ENCODE measurements around the gene SPDYE5.
A peak's percentile ranks its signal among the peaks of the same experiment; 100 is the strongest.
"Not testable (repeated sequence)": the region's sequence is repeated elsewhere in the genome, so short reads cannot be mapped to it uniquely, and the experiment has no call there.

The SPDYE5 gene

GRCh38 chr7:75492020-75492419, at the start of gene SPDYE5:
TSS of gene SPDYE5 (plus strand) at chr7:75492320. CDS start at chr7:75494048, 1,728 bp downstream.
- not testable (repeated sequence) for DNase-seq (ENCODE audit: low read depth in 3 of 3)

- not testable (repeated sequence) for DNase-seq (ENCODE audit: low read depth in 3 of 3)
Observed at GRCh38 chr7:75442465-75443111, 49.5 kb upstream of the SPDYE5 start.

GRCh38 chr7:75449946-75450345, 42.2 kb upstream of the SPDYE5 start:
- DNase-seq (ENCODE audit: low read depth in 3 of 3) = not testable (repeated sequence)

GRCh38 chr7:75452494-75452955, 39.6 kb upstream of the SPDYE5 start:
- not testable (repeated sequence) for DNase-seq (ENCODE audit: low read depth in 3 of 3)

- not testable (repeated sequence) for DNase-seq (ENCODE audit: low read depth in 3 of 3)
Observed at GRCh38 chr7:75456403-75456802, 35.7 kb upstream of the SPDYE5 start.

GRCh38 chr7:75458034-75458433, 34.1 kb upstream of the SPDYE5 start:
- DNase-seq (ENCODE audit: low read depth in 3 of 3) = not testable (repeated sequence)

- not testable (repeated sequence) for DNase-seq (ENCODE audit: low read depth in 3 of 3)
Observed at GRCh38 chr7:75460541-75460940, 31.6 kb upstream of the SPDYE5 start.

- DNase-seq (ENCODE audit: low read depth in 3 of 3) = not testable (repeated sequence)
Observed at GRCh38 chr7:75470166-75470565, 22.0 kb upstream of the SPDYE5 start.

GRCh38 chr7:75477457-75477856, 14.7 kb upstream of the SPDYE5 start:
- not testable (repeated sequence) for DNase-seq (ENCODE audit: low read depth in 3 of 3)

GRCh38 chr7:75480313-75480712, 11.8 kb upstream of the SPDYE5 start:
- DNase-seq (ENCODE audit: low read depth in 3 of 3) = not testable (repeated sequence)

GRCh38 chr7:75485355-75485978, 6.7 kb upstream of the SPDYE5 start:
- DNase-seq (ENCODE audit: low read depth in 3 of 3) = not testable (repeated sequence)

- DNase-seq (ENCODE audit: low read depth in 3 of 3) = peak; percentile 73 to 83 (median 77)
Observed at GRCh38 chr7:75485979-75486643, 6.0 kb upstream of the SPDYE5 start, which contains the start of gene POM121C. TSS of gene POM121C (minus strand) at chr7:75486299. CDS start at chr7:75441496, 44,803 bp downstream.

GRCh38 chr7:75509033-75509432, 16.9 kb downstream of the SPDYE5 start:
- DNase-seq (ENCODE audit: low read depth in 3 of 3) = not testable (repeated sequence)

- DNase-seq (ENCODE audit: low read depth in 3 of 3) = not testable (repeated sequence)
Observed at GRCh38 chr7:75518842-75519241, 26.7 kb downstream of the SPDYE5 start.

GRCh38 chr7:75521727-75522126, 29.6 kb downstream of the SPDYE5 start:
- not testable (repeated sequence) for DNase-seq (ENCODE audit: low read depth in 3 of 3)

GRCh38 chr7:75527224-75527722, 35.2 kb downstream of the SPDYE5 start:
- not testable (repeated sequence) for DNase-seq (ENCODE audit: low read depth in 3 of 3)

- DNase-seq (ENCODE audit: low read depth in 3 of 3) = no peak
Observed at GRCh38 chr7:75531359-75531821, 39.3 kb downstream of the SPDYE5 start.

- no peak for DNase-seq (ENCODE audit: low read depth in 3 of 3)
Observed at GRCh38 chr7:75532639-75533038, 40.5 kb downstream of the SPDYE5 start.

GRCh38 chr7:75533926-75534325, 41.8 kb downstream of the SPDYE5 start:
- no peak for DNase-seq (ENCODE audit: low read depth in 3 of 3)

GRCh38 chr7:75534727-75535307, 42.7 kb downstream of the SPDYE5 start:
- no peak for DNase-seq (ENCODE audit: low read depth in 3 of 3)

- no peak for DNase-seq (ENCODE audit: low read depth in 3 of 3)
Observed at GRCh38 chr7:75536491-75536890, 44.4 kb downstream of the SPDYE5 start.

Measured in stimulated activated CD4-positive, alpha-beta T cell treated with anti-CD3 and anti-CD28 coated beads, TNF-alpha, amount 100 ng/mL, for 48 hours (primary cell).